ENCODE data around the gene TP53RK.

TP53RK gene

GRCh38 chr20:46657137-46657536, 32.1 kb downstream of the TP53RK start:
- no peak for DNase-seq

- DNase-seq = no peak
These were observed 36.5 kb downstream of the TP53RK start for GRCh38 chr20:46652699-46653098.

DNA sequence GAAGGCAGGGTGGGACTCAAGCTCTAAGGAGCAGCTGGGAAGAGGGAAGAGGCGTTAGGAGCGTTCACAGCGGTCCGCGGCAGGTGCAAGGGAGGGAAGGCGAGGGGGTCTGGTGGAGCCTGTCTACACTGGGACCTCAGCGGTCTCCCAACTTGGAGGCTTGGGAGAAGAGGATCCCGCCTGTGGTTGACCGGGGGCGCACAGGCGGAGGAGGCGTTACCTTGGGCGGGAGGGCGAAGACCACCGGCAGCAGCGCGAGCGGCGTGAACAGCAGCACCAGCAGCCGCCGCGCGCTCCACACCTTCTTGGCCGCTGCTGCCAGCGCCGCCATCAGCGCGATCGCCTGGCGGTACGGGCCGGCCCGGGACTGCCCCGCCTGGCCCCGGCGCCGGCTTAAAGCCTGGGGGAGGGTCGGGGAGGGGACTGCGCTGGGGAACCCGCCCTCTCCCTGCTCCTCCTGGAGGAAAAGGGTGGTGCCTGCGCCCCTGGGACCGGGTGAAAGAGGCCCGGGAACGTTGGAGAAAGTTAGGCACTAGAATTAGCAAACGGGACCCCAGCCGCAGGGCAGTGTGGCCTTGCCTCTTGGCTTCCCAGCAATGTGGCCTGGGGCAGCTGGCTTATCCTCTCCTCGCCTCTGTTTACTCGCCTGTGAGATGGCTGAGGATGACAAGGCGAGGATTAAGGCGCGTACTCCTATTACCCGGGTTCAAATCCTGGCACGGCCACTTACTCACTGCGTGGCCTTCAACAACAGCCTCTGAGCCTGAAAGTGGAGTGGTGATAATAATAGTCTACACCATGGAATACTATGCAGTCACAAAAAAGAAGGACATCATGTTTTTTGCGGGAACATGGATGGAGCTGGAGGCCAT, 37.9 kb downstream of the TP53RK start, which contains the start of gene SLC13A3:
SLC13A3 (minus strand) TSS at position 369 of the 872 bp plus-strand sequence; CDS start at position 331, 38 bp downstream.
- DNase-seq = peak; percentile 2

- no peak for DNase-seq
These were observed 38.6 kb downstream of the TP53RK start for GRCh38 chr20:46650575-46651090.

DNA sequence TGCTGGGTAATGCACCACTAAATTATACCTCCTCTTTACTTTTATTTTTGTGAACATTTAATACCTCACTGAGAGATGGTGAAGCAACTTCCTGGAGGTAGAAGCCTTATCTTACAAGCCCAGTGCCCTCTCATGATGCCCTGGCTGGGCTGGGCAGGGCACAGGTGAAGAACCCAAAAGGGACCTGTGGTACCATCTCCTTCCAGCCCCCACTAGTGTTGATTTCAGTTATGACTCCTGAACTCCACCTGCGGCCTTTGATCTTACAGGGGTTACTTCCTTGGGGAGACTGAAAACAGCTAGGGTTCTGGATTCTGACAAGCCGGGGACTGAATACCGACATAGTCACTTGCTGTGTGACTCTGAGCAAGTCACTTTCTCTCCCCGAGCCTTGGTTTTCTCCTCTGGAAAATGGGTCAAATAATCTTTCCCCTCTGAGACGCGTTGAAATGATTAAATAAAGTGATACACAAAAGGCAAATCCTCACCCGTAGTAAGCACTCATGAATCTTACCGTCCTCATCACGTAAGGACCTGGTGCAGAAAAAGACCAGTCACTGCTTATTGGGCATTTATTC, 39.2 kb downstream of the TP53RK start:
- no peak for DNase-seq

GRCh38 chr20:46649650-46649949, 39.6 kb downstream of the TP53RK start:
- DNase-seq = no peak

GRCh38 chr20:46648903-46649649, 40.2 kb downstream of the TP53RK start:
- peak; percentile 2 for DNase-seq

- DNase-seq = no peak
These were observed 41.8 kb downstream of the TP53RK start for GRCh38 chr20:46647469-46647868.

- no peak for DNase-seq
These were observed 42.4 kb downstream of the TP53RK start for GRCh38 chr20:46646659-46647380.

GRCh38 chr20:46646122-46646521, 43.1 kb downstream of the TP53RK start:
- DNase-seq = no peak

DNA sequence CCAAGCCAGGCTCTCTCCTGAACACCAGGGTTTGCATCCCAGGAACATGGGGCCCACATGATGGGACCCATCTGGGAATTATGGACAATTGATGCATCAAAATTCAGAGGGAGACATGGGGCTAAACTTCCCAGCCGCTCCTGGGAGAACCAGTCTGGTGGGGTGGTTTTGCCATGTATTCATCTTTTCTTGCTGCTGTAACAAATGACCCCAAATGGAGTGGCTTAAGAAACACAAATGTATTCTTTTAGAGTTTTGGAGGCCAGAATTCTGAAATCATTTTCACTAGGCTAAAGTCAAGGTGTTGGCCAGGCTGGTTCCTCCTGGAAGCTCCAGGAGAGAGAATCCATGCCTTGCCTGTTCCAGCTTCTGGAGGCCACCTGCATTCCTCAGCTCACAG, 44.5 kb downstream of the TP53RK start:
- no peak for DNase-seq

DNA sequence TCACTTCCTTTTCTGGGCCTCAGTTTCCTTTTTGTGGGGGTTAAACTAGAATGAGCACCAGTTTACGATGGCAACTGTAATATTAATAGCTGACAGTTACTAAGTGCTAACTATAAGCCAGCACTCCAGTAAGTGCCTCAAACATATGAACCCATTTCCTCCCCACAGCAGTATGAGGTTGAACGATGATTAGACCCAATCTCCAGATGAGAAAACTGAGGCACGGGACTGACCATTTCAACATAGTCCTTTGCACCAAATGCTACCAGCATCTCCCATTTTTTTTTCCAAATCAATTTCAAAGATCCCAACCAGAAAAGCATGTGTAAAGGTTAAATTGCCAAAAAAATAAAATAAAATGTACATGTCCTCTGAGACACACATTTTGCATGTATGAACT, 45.1 kb downstream of the TP53RK start:
- DNase-seq = no peak

DNA sequence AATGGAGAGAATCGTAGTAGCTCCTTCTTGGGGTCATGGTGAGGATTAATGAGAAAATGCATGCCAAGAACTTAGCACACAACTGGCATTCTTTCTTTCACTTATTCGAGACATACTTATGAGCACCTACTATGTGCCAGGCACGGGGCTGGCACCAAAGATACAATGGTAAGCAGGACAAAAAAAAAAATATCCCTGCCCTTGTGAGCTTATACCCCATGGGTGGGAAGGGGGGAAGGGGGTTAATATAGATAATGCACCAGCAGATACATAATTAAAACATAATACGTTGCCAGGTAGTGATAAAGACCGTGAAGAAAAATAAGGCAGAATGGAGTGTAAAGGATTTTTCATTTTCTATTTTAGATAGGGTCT, 46.3 kb downstream of the TP53RK start:
- DNase-seq = no peak

DNA sequence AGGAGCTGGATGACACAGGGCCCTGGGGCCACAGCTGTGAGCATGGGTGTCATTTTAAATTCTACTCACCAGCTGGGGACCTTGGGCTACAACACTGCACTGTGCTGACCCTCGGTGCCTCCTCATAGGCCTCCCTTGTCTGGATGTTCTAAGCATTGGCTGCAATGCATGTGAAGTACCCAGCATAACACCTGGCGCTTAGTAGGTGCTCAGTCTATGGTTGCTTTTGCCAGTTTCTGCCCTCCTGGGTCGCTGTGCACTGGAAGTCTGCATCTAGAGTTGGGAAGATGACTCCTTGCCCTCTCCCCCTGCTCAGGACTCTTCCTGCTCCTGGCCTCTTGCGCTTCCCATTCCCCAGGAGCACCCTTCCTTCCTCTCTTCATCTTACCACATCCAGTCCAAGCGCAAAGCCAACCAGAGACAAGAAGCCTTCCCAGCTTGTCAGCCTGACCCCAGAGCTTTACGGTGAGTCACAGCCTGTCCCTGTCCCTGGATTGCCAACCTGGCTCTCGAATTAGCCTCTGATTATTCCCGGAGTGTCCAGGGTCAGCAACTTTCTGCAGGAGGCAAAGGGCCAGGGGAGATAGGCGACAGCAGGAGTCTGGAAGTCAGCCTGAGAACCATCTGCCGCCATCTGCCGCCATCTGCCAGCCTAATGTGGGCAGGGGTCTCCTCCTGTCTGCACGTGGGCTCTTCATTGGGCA, 46.8 kb downstream of the TP53RK start:
- DNase-seq = peak; percentile 4

- DNase-seq = no peak
These were observed 47.8 kb downstream of the TP53RK start for GRCh38 chr20:46641424-46641823.

DNA sequence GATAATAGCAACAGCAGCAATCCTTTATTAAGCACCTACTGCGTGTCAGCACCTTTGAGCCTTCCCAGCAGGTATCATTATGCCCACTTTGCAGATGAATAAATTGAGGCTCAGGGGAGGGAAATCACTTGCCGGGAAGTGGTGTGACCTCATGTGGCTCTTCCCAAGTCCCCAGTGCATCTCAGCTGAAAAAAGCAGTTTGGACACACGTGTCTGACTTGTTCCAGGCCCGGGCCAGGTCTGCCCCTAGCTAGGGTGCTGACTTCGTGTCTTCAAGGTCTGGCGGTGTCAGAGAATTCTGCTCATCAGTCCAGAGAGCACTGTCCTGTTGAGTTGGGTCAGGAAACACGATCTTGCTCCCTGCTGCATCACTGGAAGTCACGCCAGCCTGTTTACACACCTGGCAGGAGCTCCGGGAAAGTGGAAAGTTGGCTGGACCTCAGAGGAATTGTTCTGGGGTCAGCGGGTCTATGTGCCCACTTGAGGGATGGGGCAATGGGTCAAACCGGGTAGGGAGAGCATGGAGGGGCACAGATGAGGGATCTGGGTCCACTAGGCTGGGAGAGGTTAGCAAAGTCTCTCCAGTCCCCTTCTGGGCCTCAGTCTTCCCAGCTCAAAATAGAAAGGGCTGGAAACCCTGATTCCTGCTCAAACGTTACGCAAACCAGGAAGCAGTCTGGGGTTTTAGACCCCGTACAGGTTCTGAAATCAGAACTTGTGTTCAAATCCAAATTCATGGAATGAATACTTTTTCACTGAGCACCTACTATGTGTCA, 48.5 kb downstream of the TP53RK start:
- no peak for DNase-seq

GRCh38 chr20:46640044-46640443, 49.2 kb downstream of the TP53RK start:
- DNase-seq = no peak

- no peak for DNase-seq
These were observed 49.7 kb downstream of the TP53RK start for GRCh38 chr20:46639587-46639986.

GRCh38 chr20:46638898-46639274, 50.4 kb downstream of the TP53RK start:
- DNase-seq = no peak

GRCh38 chr20:46638134-46638897, 50.9 kb downstream of the TP53RK start:
- DNase-seq = no peak
